Kidney glomerular epithelial cell (primary cell): ENCODE measurements around the gene RPS27L.

Experiments used
- DNase-seq: peaks from one replicate; lab custom pipeline; 2025; lab: John Stamatoyannopoulos, UW

Gene RPS27L

DNA sequence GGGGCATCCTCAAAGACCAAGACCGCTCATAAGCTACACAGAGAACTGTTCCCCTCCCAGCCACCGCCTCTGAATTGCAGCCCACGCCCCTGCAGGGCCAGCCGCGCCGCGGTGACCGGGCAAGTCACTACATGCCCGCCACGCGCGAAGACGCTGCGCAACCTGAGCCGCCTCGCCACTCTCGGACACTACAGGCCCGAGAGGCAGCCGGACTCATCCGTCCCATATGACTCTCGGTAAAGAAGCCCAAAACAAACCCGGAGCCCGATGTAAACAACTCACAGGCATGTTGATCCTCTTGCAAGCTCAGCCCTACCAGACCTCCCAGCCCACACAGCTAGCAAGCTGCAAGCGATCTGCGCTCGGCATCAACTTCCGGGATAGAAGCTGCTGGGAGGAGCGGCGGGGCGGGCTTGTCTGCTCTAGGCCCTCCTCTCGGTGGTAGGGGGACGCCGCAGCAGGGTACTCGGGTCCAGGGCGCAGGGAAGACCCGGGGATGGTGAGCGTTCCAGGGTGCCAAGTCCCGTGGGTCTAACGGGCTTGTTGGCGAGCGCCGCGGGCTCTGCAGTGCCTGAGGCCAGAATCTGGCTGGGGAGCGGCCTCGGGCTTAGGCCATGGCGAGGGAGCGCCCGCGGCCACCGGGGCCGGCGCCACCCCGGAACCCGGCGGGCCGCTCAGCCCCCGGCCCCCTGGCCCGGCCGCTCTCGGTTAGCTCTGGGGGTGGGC is at the start of gene RPS27L:
TSS of gene RPS27L (minus strand) at position 360 of the 726 bp plus-strand sequence. CDS start at position 288, 72 bp downstream.
- DNase-seq: peak; percentile 75

DNA sequence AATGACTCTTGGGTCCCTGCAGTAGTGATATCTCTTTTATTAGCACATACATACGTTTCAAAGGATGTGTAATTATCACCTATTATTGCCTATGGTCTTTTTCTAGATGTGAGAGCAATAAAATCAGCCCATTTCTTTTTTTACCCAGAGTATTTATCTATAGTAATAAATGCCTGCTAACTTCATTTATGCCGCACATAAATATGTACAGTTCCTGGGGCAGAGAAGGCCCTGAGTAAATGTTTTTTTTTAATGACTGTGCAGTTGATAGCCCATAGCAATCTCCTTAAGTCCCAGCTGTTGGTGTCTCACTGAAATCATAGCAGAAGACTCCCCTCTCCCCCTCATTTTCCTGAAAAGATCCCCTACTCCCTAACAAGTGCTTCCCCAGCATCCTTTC is 48.8 kb upstream of the RPS27L start:
- DNase-seq: no peak

DNA sequence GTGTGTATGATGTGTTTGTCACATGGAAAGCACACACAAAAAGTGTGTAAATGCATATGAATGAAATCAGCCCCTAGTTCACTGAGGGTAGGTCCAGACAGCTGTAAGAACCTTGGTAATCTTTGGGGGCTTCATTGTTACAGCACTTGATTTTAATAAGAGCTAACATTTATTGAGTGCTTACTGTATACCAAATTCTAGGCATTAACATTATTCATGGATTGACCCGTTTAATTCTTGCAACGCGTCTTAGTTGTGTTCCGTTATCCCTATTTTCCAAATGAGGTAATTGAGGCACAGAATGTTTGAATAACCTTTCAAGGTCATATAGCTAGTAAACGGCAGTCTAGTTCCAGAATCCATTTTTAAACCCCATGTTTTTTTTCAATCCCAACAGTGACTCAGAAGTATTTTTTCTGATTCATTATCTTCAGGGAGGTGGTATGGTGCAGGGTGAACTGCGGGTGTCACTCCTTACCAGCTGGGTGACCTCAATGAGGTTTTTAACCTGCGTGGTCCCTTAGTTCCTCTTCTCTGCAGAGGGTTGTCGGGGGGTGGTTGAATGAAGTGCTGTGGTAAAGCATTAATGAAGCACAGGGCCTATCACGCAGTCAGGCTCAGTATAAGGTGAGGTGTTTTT is 46.3 kb upstream of the RPS27L start:
- DNase-seq: peak; percentile 47

DNA sequence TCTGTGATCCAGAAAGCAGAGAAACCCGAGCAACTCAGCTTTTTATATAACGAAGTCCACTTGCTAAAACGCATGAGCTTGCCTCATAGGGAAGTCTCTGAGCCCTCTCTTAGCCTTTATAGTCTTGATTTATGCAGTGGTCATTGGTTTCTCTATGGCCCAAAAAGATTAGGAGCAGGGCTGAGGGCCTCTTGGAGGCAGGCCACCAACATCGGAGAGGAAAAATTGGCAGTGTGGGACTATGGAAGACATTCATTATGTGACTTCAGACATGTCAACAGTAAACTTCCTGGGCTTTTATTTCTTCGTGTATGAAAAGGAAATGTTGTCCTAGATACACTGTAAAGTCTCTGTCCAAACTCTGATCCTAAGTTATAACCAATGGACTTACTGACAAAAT is 45.6 kb upstream of the RPS27L start:
- DNase-seq: no peak

DNA sequence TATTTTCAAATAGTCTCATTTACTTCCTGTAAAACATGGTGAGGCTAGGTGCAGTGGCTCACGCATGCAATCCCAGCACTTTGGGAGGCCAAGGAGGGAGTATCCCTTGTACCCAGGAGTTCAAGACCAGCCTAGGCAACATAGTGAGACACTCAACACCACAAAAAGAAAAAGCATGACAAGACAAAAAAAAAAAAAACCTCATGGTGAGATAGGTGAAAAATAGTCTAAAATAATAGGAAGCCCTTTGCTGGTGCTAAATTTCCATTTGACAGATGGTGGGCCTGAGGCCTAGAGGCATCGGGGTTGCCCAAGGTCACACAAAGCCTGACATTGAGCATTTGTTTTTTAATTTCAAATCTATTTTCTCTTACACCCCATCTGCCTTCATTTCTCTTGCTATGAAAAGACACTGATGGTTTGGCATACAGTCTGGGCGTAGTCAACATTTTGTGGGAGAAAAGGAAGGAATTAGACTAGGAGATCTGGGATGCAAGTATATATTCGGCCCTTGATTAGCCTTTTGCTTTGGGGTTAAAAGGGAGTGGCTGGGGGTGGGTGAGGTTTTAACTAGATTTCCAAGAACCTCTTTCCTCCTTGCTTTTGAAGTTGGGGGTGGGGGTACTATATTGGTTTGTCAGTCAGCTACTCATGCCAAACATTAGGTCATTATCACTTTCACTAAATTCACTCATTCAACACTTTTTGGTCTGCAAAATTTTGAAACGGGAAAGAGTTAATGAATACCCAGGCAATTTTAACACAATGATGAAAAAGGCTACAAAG is 43.4 kb upstream of the RPS27L start:
- DNase-seq: no peak

DNA sequence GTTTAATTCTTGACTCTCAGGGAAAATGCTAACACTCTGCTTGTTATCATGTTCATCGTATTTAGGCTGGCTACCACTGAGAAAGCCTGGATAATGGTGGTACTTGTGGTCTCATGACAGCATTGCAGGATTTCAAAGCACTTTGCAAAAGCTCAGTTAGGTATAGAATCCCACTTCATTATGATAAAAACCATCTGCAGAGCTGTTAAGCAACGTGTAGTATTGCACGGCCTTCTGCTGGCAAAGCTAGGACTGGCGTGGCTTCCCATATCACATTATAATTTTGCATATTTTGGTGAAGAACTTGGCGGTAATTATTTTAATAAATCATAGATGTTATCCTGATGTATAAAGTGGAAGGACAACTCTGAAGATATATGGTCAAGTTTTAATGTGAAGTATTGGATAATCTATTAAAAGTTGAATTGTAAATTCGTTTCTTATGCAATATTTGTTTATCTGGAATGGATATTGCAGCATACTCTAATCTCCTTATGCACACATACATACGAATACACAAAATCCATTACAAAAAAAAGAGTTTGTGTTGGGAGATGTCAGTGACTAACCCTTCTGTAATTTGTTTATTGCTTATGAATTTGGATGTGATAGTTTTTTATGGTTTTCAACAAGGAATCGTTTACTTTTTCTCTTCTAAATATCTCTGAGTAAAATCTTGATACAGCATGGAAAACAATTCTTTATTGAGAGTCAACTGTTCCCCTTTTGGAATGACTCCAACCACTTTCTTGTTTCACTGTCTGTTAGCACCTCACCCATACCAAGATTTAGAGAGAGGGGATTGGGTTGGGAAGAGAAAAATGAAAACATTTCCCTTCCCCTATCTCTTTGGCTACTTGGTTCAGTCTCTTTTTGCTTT is 41.3 kb upstream of the RPS27L start:
- DNase-seq: no peak

DNA sequence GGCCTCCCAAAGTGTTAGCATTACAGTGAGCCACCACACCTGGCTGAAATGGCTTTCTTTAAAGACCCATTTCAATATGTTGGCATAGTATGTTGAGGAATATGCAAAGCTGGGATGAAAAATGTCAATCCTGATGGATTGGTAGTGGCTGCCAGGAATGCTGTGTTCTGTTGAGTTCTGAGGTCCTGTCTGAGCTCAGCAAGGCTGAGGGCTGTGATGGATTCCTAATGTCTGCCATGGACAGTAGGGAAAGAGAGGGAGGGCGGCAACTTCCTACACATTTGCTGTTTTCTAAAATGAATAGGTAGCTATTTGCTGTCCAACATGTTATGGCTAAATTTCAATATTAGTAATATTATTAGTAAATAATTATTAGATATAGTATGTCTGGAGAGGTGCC is 40.3 kb upstream of the RPS27L start:
- no peak for DNase-seq

DNA sequence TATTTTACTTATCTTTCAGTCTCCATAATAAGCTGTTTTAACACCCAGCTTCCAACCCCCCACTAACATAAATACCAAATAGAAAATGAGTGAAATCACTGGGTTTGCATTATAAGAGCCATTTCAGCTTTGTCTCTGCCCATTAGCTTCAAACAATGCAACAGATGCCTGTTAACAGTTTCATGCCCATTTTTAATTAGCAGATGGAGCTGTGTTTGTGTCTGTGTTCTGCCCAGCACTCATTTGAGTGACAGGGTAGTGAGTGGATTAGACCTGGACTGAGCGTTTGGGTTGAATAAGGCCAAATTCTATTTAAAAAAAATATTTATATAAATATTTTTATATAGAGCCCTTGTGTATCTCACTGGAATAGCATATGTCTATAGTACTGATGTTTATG is 39.6 kb upstream of the RPS27L start:
- no peak for DNase-seq

DNA sequence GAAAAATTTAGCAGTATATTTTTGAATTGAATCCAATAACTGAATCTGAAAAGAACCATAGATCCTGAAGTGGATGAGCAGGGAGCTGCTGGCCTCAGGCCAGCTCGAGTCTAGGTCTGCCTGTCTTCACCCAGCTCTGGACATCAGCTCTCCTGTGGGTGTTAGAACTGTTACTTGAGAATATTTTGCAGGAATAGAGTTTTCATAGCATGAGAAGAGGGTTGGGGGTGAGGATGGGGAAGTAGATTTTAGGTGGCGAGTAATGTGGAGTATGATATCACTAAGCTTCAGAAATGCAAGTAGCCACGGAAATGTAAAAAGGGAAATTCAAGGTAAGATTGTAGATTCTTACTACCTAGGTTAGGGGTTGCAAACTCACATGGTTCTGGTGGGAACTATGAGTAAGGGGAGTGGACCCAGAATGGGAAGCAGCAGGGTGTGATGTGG is 38.3 kb upstream of the RPS27L start:
- no peak for DNase-seq

DNA sequence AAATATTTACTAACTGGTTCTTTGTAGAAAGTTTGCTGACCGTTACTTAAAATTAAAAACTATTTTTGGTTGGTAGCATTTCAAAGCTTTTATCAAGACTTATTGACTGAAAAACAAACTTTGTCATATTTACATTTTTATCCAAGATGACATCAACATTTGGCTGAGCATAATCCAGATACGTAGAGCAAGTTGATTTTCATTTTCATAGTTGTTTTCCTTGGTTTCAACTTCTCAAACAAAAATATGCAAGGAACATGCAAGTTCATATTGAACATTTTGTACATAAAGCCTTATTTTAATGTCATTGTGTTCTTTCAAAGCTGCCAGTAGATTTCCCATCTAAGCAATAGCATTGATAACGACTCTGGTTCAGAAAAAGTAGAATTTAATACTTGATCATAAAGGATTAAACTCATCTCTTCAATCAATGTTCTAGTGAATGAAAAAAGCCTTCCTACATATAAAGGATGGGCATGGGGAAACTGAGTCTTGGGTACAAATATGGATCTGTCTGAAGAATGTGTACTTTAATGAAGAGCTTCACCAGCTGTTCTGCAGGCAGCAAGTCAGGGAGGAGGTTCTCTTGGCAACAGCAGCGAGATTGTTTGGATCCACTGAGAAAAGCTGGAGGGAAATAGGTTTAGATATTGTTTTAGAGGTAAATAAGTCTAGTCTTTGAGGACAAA is 37.7 kb upstream of the RPS27L start:
- no peak for DNase-seq

DNA sequence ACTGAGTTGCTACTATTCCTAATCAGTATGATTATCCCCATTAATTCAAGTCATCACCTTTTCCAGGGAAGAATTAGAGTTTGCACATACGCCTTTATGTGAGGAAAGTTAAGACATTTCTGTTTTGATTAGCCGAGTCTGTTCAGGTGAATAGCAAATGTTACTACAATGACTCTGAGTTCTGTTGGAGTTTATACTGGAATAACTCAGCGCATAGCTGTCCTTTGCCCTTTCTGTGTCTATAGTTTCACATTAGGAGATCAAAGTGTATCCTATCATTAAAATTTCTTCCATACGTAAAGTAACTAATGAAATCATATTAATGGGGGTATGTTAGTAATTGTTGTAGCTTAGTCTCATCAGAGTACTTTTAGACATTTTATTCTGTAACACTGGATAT is 37.0 kb upstream of the RPS27L start:
- DNase-seq: no peak

DNA sequence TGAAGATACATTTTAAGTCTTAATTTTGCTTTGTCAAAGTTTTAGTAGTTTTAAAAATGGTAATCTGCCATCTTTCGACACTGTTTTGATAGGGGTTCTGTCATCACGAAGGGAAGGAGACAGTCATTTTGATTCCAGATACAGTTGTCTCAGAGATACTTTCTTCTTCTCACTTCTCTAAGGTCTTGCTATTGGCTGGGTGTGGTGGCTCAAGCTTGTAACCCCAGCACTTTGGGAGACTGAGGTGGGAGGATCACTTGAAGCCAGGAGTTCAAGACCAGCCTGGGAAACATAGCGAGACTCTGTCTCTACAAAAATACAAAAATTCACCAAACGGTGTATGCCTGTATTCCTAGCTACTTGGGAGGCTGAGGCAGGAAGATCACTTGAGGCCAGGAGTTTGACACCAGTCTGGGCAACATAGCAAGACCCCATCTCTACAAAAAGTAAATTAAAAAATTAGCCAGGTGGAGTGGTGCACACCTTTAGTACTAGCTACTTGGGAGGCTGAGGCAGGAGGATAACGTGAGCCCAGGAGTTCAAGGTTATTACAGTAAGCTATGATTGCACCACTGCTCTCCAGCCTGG is 35.4 kb upstream of the RPS27L start:
- no peak for DNase-seq

DNA sequence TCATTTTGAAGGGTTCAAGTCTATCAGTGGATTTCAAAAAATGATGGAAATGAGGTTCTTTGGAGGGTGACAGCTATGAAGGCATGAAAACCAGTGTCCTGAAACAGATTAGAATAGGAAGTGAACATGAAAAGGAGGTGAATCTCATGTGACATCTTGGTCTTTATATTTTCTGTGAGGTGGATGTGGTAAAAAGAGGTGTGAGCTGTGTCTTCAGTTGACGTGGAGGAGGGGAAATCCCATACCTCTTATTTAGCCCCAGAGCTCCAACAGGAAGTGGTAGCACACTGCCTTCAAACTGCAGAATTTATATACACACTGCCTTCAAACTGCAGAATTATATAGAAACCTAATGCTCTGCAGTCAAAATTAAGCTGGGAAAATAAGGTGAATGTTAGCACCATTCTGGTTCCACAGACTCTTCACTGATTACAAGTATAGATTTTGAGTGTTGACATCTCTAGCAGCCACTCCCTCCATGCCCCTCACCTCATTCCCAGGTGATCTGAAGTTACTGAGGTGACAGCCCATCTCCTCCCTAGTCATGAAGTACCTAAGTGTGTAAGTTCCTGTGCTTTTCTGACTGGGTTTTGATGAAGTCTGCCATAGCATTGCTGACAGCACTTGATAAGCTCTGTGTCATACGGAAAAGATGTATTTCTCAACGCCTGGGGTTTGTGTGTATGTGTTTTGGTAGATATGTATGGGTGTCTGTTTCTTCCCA is 34.8 kb upstream of the RPS27L start:
- no peak for DNase-seq

DNA sequence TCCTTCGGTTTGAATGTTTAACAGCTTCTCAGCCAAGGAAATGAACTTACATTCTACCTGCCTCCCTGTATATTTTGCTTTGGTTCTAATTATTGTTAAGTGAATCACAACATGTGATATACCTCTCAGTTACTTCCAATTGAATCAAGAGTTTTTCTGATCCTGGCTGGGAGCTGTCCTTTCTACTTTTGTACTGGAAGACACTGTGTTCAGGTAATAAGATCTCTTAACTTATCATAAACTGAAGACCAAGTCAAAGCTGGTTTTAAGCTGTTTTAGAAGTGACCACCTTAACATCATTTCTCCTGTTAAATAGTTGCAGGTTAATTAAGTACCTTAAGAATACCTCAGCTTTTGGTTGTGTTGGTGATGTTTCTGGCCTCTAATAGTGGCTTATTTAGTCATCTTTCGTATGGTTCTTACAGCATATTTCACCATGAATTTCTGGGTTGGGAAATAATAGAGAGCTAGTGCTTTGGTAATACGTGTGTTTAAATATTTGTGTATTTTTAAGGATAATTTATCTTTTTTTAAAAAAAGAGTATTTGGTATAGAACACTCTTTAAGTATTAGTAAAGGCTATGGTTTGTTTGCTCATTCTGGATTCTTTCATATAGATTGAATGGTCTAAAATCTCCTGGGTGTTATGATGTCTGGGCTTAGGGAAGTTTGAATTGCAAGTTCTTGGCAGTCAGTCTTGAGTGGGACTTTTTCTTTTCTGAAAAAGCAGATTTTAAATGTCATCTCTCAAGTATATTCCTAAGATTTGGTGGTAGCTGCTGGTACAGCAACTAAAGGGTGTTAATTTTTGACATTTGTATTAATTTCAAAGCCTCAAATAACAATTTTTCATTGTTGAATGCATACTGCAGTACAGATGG is 33.7 kb upstream of the RPS27L start:
- peak; percentile 22 for DNase-seq

DNA sequence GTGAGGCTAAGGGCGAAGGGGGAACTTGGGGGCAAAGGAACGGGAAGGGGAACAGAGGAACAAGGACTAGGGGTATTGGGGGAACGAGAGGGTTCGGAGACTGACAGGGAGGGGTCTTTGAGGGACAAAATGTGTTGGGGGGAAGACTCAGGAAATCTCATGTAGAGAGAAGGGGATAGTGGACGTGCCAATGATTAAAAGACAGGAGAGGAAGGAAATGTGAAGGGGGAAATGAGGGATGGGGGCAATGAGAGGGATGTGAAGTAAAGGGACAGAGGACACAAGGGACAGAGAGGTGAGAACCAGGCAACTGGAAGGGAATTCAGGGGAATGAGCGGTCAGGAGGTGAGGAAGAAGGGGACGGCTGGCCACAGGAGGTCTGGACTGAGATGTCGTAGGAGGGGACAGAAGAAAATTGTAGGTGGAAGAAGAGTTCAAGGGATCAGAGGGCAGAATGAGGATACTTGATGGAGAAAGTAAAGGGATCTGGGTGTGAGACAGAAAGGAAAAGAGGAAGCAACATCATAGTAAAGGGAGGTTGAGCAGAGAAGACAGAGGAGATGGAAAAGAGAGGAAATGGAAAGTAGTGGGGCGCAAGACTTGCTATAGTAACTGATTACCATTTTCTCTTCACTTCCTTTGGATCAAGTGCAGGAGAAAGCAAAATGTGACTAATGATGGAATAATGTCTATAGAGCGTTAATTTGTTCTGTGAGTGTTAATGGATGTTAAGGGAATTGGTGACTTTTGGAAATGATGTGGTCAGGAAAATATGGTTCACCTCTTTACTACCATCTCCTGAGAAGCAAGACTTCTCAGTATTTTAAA is 32.9 kb upstream of the RPS27L start:
- DNase-seq: no peak

DNA sequence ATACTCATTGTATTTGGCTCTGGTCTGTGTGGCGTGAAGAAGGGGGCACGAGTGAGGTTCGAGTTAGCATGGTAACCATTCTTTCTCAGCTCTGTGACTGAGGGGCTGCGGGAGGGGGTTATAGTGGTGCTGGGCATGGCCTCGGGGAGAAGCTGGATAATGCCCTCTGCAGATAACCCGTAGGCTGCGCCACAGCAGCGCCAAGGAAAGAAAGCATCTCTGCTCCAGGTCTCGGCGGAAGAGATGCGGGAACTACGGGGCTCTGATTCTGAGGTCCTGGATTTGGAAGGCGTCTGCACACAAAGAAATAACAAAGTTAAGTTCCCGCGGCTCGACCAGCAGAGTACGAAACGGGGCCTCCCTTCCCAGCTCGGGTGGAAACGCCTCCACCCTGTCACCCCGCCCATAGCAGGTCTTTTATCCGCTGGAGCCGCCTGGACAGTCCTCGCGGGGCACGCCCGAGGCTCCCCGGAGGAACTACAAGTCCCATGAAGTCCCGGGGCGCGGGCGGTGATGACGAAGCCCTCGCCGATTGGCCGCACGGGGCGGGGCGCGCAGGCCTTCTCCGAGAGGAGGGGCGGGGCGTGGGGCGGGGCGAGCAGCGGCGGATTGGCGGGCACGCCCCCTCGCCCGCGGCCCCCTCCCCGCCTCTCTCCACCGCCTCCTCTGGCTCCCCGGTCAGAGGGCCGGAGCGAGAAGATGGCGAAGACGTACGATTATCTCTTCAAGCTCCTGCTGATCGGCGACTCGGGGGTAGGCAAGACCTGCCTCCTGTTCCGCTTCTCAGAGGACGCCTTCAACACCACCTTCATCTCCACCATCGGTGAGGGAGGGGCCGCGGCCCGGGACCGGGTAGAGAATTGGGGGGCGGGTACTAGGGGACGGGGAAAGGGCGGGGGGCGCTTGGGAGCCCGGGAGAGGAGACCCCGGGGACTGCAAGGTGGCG is 31.9 kb upstream of the RPS27L start, which contains the start of gene RAB8B:
TSS of gene RAB8B (plus strand) at position 681 of the 946 bp plus-strand sequence. CDS start at position 700, 19 bp downstream.
- DNase-seq: peak; percentile 92
